Immature natural killer cell (primary cell): Measurements from ENCODE around the gene PRTG. TPM values are rescaled to one million over a fixed set of nuclear protein-coding genes. Genes with fewer than 3 reads are reported as not detected.

Experiments
- DNase-seq, 3 donors: peaks; one replicate each; pipeline ENCODE4 v3.0.0; 2022; ENCODE audit warnings: mixed read lengths in 1 of 3
- H3K27ac Mint-ChIP-seq, 6 donors: one replicate each; pipeline ENCODE4 v1.8.0; 2020; ENCODE audit warnings: mixed read lengths in 6 of 6, mild to moderate bottlenecking in 5 of 6, inconsistent platforms in 4 of 6, moderate library complexity in 3 of 6
- H3K27me3 Mint-ChIP-seq, 3 donors: one replicate each; pipeline ENCODE4 v1.8.0; 2020 to 2021; ENCODE audit warnings: low read depth in 3 of 3, mild to moderate bottlenecking in 3 of 3, mixed read lengths in 3 of 3, moderate library complexity in 3 of 3, inconsistent platforms in 1 of 3
- H3K36me3 Mint-ChIP-seq, 3 donors: one replicate each; pipeline ENCODE4 v1.8.0; 2020; ENCODE audit warnings: mixed read lengths in 3 of 3, inconsistent platforms in 2 of 3, mild to moderate bottlenecking in 2 of 3
- H3K4me1 Mint-ChIP-seq, 2 donors: one replicate each; pipeline ENCODE4 v1.8.0; 2020; ENCODE audit warnings: inconsistent platforms in 2 of 2, mild to moderate bottlenecking in 2 of 2, mixed read lengths in 2 of 2, moderate library complexity in 1 of 2
- H3K4me3 Mint-ChIP-seq, 5 donors: one replicate each; pipeline ENCODE4 v1.8.0; 2020; ENCODE audit warnings: mild to moderate bottlenecking in 5 of 5, mixed read lengths in 5 of 5, inconsistent platforms in 3 of 5, moderate library complexity in 3 of 5
- H3K9me3 Mint-ChIP-seq, 6 donors: one replicate each; pipeline ENCODE4 v1.8.0; 2020; ENCODE audit warnings: mild to moderate bottlenecking in 6 of 6, mixed read lengths in 6 of 6, inconsistent platforms in 4 of 6, moderate library complexity in 3 of 6
- polyA plus RNA-seq, 3 donors: library from polyadenylated mRNA; unstranded; fragments of 300-500 nt; fragmentation: Illumina TruSeq; gene quantifications; one replicate each; pipeline ENCODE4 v1.2.3, GENCODE V29; 2021

PRTG gene
- polyA plus RNA-seq, 3 donors from 2014 or later = not detected

- H3K9me3 Mint-ChIP-seq = peaks cover 0 to 3% (median 0%) of the 10 kb centered on the region in 6 donors
- no peaks in the 10 kb centered on the region for H3K36me3 Mint-ChIP-seq
- H3K4me3 Mint-ChIP-seq = no peak overlapping the region
- H3K27me3 Mint-ChIP-seq = peaks cover 3 to 5% (median 3%) of the 10 kb centered on the region in 3 donors
- no peak overlapping the region for H3K27ac Mint-ChIP-seq
- H3K4me1 Mint-ChIP-seq = no peaks in the 10 kb centered on the region
- no peak for DNase-seq
Observed at GRCh38 chr15:55574096-55574495, 168.9 kb downstream of the PRTG start.

GRCh38 chr15:55573224-55573623 lies 169.7 kb downstream of the PRTG start:
- Mint-ChIP-seq H3K9me3 (peaks cover 0 to 3% (median 0%) of the 10 kb centered on the region in 6 donors), H3K36me3 (no peaks in the 10 kb centered on the region), H3K27ac (no peak overlapping the region), H3K4me1 (no peaks in the 10 kb centered on the region), H3K4me3 (no peak overlapping the region), H3K27me3 (peaks cover 3 to 9% (median 3%) of the 10 kb centered on the region in 3 donors)
- no peak for DNase-seq

GRCh38 chr15:55564347-55565145 lies 178.4 kb downstream of the PRTG start:
- no peak overlapping the region for H3K4me3 Mint-ChIP-seq
- no peaks in the 10 kb centered on the region for H3K36me3 Mint-ChIP-seq
- DNase-seq = no peak
- H3K27ac Mint-ChIP-seq = no peak overlapping the region
- peaks cover 0 to 9% (median 5%) of the 10 kb centered on the region in 3 donors for H3K27me3 Mint-ChIP-seq
- no peaks in the 10 kb centered on the region for H3K4me1 Mint-ChIP-seq
- peaks cover 0 to 17% (median 2%) of the 10 kb centered on the region in 6 donors for H3K9me3 Mint-ChIP-seq

GRCh38 chr15:55562601-55563000 lies 180.4 kb downstream of the PRTG start:
- Mint-ChIP-seq H3K36me3 (no peaks in the 10 kb centered on the region), H3K27me3 (peaks cover 0 to 5% (median 5%) of the 10 kb centered on the region in 3 donors), H3K4me3 (no peak overlapping the region), H3K9me3 (peaks cover 0 to 15% (median 2%) of the 10 kb centered on the region in 6 donors), H3K27ac (no peak overlapping the region), H3K4me1 (no peaks in the 10 kb centered on the region)
- DNase-seq = no peak

Other genes with a start within 250 kb of the PRTG start
- gene DNAAF4, start 234.9 kb downstream of the PRTG start, polyA plus RNA-seq = not detected
- gene PYGO1, start 154.8 kb downstream of the PRTG start, polyA plus RNA-seq = not detected